Astrocyte (in vitro differentiated cells and primary cell): Measurements from ENCODE around the gene E2F1.

Experiments
- EZH2 ChIP-seq: IDR thresholded peaks from 2 replicates; pipeline ENCODE4 v1.6.1; 2012; ENCODE audit warnings: mild to moderate bottlenecking, low read length, inconsistent platforms; ENCODE audit not compliant: insufficient read depth
- TF ChIP-seq, protein P1 (sequence below): IDR thresholded peaks from 2 replicates; pipeline ENCODE4 v1.5.1; 2011; ENCODE audit warnings: low read depth, mild to moderate bottlenecking, inconsistent platforms, low read length, moderate library complexity; ENCODE audit not compliant: insufficient read depth

DNA sequence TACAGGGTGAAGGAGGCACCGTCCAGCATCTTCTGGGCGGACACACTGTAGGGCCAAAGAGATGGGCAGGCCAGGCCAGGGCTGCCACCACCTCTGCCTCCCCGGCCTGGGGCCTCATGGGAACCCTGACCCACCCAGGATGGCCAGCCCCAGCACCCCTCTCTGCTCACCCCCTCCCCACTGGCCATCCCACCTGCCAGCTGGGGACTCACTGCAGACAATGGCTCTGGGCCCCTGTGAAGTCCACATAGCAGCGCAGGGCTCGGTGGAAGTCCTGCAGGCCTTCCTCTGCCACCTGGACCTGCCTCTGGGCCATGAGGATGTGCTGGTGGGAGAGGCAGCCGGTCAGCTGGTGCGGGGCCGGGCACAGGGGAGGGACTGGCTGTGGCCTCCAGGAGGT lies 27.7 kb downstream of the E2F1 start:
- no peak for TF ChIP-seq EZH2
- TF ChIP-seq, protein P1, sequence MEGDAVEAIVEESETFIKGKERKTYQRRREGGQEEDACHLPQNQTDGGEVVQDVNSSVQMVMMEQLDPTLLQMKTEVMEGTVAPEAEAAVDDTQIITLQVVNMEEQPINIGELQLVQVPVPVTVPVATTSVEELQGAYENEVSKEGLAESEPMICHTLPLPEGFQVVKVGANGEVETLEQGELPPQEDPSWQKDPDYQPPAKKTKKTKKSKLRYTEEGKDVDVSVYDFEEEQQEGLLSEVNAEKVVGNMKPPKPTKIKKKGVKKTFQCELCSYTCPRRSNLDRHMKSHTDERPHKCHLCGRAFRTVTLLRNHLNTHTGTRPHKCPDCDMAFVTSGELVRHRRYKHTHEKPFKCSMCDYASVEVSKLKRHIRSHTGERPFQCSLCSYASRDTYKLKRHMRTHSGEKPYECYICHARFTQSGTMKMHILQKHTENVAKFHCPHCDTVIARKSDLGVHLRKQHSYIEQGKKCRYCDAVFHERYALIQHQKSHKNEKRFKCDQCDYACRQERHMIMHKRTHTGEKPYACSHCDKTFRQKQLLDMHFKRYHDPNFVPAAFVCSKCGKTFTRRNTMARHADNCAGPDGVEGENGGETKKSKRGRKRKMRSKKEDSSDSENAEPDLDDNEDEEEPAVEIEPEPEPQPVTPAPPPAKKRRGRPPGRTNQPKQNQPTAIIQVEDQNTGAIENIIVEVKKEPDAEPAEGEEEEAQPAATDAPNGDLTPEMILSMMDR = no peak
